ENCODE results near the gene CSRNP3. TPM values are rescaled to one million over a fixed set of nuclear protein-coding genes. Genes with fewer than 3 reads are reported as not detected.

Gene CSRNP3
- polyA plus RNA-seq, 2 of the 4 experiments (the other 2 are of a cell fraction), result 0.05 to 0.25 TPM

DNA sequence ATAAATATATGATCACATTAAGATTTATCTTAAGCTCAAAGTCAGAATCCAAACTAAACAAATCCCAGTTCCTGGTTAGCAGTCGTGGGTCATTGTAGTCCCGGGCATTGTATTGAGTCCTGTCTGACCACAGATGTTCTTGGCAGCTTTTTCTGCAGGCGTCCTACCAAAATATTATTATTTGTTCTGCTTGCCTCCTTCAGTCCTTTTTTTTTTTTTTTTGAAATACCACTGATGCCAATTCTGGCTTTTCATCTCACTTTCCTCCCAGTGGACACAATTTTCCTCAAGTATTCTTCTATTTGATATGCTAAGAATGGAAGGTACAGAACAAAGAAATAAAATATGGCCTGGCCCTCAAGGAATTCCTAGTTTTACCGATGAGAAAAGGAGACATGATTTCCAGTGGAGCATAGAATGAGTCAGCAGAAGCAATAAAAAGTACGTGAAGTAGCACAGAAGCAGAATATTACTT lies 151.6 kb downstream of the CSRNP3 start:
- DNase-seq (ENCODE audit: low read depth in 1 of 2, low spot score in 1 of 2), result no peak
- Histone ChIP-seq H3K4me2 (peak overlapping the region; percentile 18; the same call in 1 of the 3 replicates), H3K9me3 (no peaks in the 10 kb centered on the region), H3K4me1 (peaks cover 6% of the 10 kb centered on the region; the same call in 2 of the 3 replicates), H3K27ac (peak overlapping the region in 1 of 2 experiments; percentile 7; a peak in 1 of 6 replicates), H3K4me3 (no peak overlapping the region)
- ChIA-PET CTCF (no interaction called here), POLR2A (no interaction called here)
- WGBS (ENCODE audit: missing lambda C conversion rate), result 38% methylated on average over 5 of the region's 5 CpGs
- TF ChIP-seq PHF8 (IDR thresholded peaks at IDR 0.05; ENCODE audit: borderline replicate concordance, low read depth) (no peak), HEYL (CRISPR knock-in tag; IDR thresholded peaks at IDR 0.05) (no peak), CBX8 (IDR thresholded peaks at IDR 0.05) (no peak), EHMT2 (IDR thresholded peaks at IDR 0.05; ENCODE audit: low read depth) (no peak), FOXS1 (CRISPR knock-in tag; IDR thresholded peaks at IDR 0.05) (no peak), RFX5 (IDR thresholded peaks at IDR 0.05) (no peak), GATA3 (IDR thresholded peaks at IDR 0.05; ENCODE audit: borderline replicate concordance) (no peak), ZSCAN20 (CRISPR knock-in tag; IDR thresholded peaks at IDR 0.05) (no peak), KDM1A (IDR thresholded peaks at IDR 0.05; ENCODE audit: low read depth) (no peak), HOXA7 (CRISPR knock-in tag; IDR thresholded peaks at IDR 0.05) (no peak), SREBF2 (IDR thresholded peaks at IDR 0.05) (no peak)
- TF ChIP-seq, protein P1, sequence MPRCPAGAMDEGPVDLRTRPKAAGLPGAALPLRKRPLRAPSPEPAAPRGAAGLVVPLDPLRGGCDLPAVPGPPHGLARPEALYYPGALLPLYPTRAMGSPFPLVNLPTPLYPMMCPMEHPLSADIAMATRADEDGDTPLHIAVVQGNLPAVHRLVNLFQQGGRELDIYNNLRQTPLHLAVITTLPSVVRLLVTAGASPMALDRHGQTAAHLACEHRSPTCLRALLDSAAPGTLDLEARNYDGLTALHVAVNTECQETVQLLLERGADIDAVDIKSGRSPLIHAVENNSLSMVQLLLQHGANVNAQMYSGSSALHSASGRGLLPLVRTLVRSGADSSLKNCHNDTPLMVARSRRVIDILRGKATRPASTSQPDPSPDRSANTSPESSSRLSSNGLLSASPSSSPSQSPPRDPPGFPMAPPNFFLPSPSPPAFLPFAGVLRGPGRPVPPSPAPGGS (IDR thresholded peaks at IDR 0.05), result no peak
- TF ChIP-seq, protein P2, sequence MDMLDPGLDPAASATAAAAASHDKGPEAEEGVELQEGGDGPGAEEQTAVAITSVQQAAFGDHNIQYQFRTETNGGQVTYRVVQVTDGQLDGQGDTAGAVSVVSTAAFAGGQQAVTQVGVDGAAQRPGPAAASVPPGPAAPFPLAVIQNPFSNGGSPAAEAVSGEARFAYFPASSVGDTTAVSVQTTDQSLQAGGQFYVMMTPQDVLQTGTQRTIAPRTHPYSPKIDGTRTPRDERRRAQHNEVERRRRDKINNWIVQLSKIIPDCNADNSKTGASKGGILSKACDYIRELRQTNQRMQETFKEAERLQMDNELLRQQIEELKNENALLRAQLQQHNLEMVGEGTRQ (IDR thresholded peaks at IDR 0.05), result no peak
- no peak for ATAC-seq
- no peak for FAIRE-seq

DNA sequence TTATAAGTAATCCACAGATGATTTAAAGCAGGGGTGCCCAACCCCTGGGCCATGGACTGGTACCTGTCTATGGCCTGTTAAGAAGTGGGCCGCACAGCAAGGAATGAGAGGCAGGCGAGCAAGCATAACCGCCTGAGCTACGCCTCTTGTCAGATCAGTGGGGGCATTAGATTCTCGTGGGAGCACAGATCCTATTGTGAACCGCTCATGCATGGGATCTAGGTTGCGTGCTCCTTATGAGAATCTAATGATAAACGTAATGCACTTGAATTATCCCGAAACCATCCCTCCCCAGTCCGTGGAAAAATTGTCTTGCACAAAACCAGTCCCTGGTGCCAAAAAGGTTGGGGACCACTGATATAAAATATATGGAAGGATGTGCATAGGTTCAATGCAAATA lies 153.7 kb downstream of the CSRNP3 start:
- H3K4me2 ChIP-seq, result no peak overlapping the region
- no peaks in the 10 kb centered on the region for H3K9me3 ChIP-seq
- WGBS (ENCODE audit: missing lambda C conversion rate), result 80% methylated on average over 10 of the region's 10 CpGs
- no peak overlapping the region for H3K4me3 ChIP-seq
- FAIRE-seq (no peak), DNase-seq (ENCODE audit: low read depth in 1 of 2, low spot score in 1 of 2) (no peak), ATAC-seq (no peak)
- peaks cover 6% of the 10 kb centered on the region; the same call in 2 of the 3 replicates for H3K4me1 ChIP-seq
- no peak overlapping the region for H3K27ac ChIP-seq
- TF ChIP-seq MAFK (IDR thresholded peaks at IDR 0.05; ENCODE audit: partially characterized antibody), result no peak
- TF ChIP-seq, protein P3, sequence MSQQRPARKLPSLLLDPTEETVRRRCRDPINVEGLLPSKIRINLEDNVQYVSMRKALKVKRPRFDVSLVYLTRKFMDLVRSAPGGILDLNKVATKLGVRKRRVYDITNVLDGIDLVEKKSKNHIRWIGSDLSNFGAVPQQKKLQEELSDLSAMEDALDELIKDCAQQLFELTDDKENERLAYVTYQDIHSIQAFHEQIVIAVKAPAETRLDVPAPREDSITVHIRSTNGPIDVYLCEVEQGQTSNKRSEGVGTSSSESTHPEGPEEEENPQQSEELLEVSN (IDR thresholded peaks at IDR 0.05; ENCODE audit: borderline replicate concordance, low read depth), result no peak
- no peak for TF ChIP-seq ZFP36 (IDR thresholded peaks at IDR 0.05; ENCODE audit: borderline replicate concordance, partially characterized antibody)
- no peak for TF ChIP-seq RNF2 (IDR thresholded peaks at IDR 0.05; ENCODE audit: borderline replicate concordance, low read depth)
- TF ChIP-seq CBX2 (IDR thresholded peaks at IDR 0.05; ENCODE audit: borderline replicate concordance, low read depth), result no peak
- TF ChIP-seq KDM5A (IDR thresholded peaks at IDR 0.05), result no peak
- ChIA-PET CTCF (no interaction called here), POLR2A (no interaction called here)

DNA sequence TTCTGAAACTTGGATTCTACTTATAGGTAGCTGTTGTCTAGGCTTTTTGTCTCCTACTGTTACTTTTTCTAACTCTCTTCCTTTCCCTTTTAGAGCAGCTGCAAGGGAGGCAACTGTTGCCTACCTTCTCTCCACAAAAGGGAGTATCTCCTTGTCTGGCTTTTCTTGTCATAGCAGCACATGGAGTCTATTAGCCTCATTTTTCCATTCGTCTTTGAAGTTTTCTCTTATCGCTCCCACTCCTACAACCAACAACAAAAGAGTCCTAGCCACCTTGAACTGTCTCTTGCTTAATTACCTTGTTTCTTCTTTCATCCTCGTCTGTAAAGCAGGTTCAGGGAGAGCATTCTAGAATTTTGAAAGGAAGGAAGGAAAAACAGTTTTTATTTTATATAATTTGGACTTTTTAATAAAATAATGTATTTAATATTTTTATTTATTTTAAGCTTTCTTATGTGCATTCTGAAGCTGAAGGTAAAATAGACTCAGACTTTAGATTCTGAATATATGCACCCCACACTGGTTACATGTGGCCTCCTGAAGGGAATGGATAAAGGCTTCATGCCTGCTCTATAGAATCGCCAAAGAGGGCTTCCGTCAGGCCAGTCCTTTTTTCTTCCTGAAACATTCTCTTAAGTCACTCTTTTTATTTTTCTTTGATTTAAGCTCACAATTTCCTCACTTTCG lies 154.4 kb downstream of the CSRNP3 start:
- Histone ChIP-seq H3K4me1 (peaks cover 6% of the 10 kb centered on the region; the same call in 2 of the 3 replicates), H3K9me3 (no peaks in the 10 kb centered on the region), H3K4me3 (no peak overlapping the region), H3K4me2 (no peak overlapping the region), H3K27ac (no peak overlapping the region)
- 72% methylated on average over 6 of the region's 6 CpGs for WGBS (ENCODE audit: missing lambda C conversion rate)
- FAIRE-seq, result no peak
- ChIA-PET POLR2A (no interaction called here), CTCF (no interaction called here)
- DNase-seq (ENCODE audit: low read depth in 1 of 2, low spot score in 1 of 2), result no peak
- no peak for ATAC-seq
- no peak for TF ChIP-seq EP300 (IDR thresholded peaks at IDR 0.05)
- TF ChIP-seq, protein P4, sequence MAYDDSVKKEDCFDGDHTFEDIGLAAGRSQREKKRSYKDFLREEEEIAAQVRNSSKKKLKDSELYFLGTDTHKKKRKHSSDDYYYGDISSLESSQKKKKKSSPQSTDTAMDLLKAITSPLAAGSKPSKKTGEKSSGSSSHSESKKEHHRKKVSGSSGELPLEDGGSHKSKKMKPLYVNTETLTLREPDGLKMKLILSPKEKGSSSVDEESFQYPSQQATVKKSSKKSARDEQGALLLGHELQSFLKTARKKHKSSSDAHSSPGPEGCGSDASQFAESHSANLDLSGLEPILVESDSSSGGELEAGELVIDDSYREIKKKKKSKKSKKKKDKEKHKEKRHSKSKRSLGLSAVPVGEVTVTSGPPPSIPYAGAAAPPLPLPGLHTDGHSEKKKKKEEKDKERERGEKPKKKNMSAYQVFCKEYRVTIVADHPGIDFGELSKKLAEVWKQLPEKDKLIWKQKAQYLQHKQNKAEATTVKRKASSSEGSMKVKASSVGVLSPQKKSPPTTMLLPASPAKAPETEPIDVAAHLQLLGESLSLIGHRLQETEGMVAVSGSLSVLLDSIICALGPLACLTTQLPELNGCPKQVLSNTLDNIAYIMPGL (CRISPR knock-in tag; IDR thresholded peaks at IDR 0.05; ENCODE audit: borderline replicate concordance), result no peak
- TF ChIP-seq RAD21 (conservative IDR thresholded peaks at IDR 0.05 in 1 of 2, IDR thresholded peaks at IDR 0.05 in 1 of 2), result no peak
- TF ChIP-seq, protein P1 (IDR thresholded peaks at IDR 0.05), result no peak
- TF ChIP-seq BHLHE40 (IDR thresholded peaks at IDR 0.05; ENCODE audit: low read depth, low read length), result no peak
- TF ChIP-seq CHD4 (IDR thresholded peaks at IDR 0.05; ENCODE audit: borderline replicate concordance), result no peak
- TF ChIP-seq HEYL (CRISPR knock-in tag; IDR thresholded peaks at IDR 0.05), result no peak
- TF ChIP-seq, protein P3 (IDR thresholded peaks at IDR 0.05; ENCODE audit: borderline replicate concordance, low read depth), result no peak
- no peak for TF ChIP-seq RCOR1 (IDR thresholded peaks at IDR 0.05; ENCODE audit: low read depth, low read length)
- no peak for TF ChIP-seq HOXA7 (CRISPR knock-in tag; IDR thresholded peaks at IDR 0.05)
- TF ChIP-seq ZNF302 (CRISPR knock-in tag; IDR thresholded peaks at IDR 0.05), result no peak
- no peak for TF ChIP-seq KDM5A (IDR thresholded peaks at IDR 0.05)
- no peak for TF ChIP-seq RNF2 (IDR thresholded peaks at IDR 0.05; ENCODE audit: borderline replicate concordance, low read depth)
- no peak for TF ChIP-seq FOXS1 (CRISPR knock-in tag; IDR thresholded peaks at IDR 0.05)
